IMR-90 (cell line): ENCODE data around the gene TTC5. TPM values are rescaled to one million over a fixed set of nuclear protein-coding genes. Genes with fewer than 3 reads are reported as not detected.

Source experiments
- ATAC-seq: fragments of 200-7000 bp; cut with Tn5 transposase; 2 replicates; pipeline ENCODE4 v1.9.1; 2020; ENCODE audit warnings: low read depth, mild to moderate bottlenecking, moderate library complexity
- BruUV-seq: library from RNA; stranded (reverse); fragments of 400-500 nt; replicated peaks from 2 replicates; lab custom pipeline; 2021; lab: Mats Ljungman, UMichigan
- CTCF ChIA-PET: fragments of 300-600 bp; formaldehyde crosslinking; extraction: SDS; loops from one replicate; lab custom pipeline; 2021; ENCODE audit warnings: antibody characterized with exemption; lab: Yijun Ruan, JAX
- POLR2A ChIA-PET: fragments of 300-600 bp; sonication (Branson Sonifier 250); formaldehyde crosslinking; loops from one replicate; lab custom pipeline; 2022; ENCODE audit warnings: antibody characterized with exemption; ENCODE audit not compliant: unreplicated experiment; lab: Charles Lee
- DNase-seq: peaks from one replicate; pipeline ENCODE4 v3.0.0; 2013
- H2AFZ ChIP-seq: replicated peaks from 2 replicates; pipeline ENCODE3; 2013; ENCODE audit warnings: low read length, mild to moderate bottlenecking; ENCODE audit not compliant: poor library complexity
- H2AK5ac ChIP-seq: 2 replicates; pipeline ENCODE4 v1.6.1; 2013; ENCODE audit warnings: low read depth, low read length, inconsistent platforms
- H2AK9ac ChIP-seq: replicated peaks from 2 replicates; pipeline ENCODE3; 2013; ENCODE audit warnings: mild to moderate bottlenecking, low read depth, low read length, moderate library complexity; ENCODE audit not compliant: poor library complexity
- H2BK120ac ChIP-seq: 2 replicates; pipeline ENCODE4 v1.6.1; 2013; ENCODE audit warnings: low read depth, low read length, inconsistent platforms
- H2BK15ac ChIP-seq: 3 replicates; pipeline ENCODE4 v1.6.1; 2013; ENCODE audit warnings: low read depth, low read length, inconsistent platforms
- H2BK20ac ChIP-seq: 2 replicates; pipeline ENCODE4 v1.6.1; 2013; ENCODE audit warnings: low read depth, mild to moderate bottlenecking, inconsistent platforms, low read length, moderate library complexity
- H2BK5ac ChIP-seq: 2 replicates; pipeline ENCODE4 v1.6.1; 2013; ENCODE audit warnings: mild to moderate bottlenecking, low read depth, low read length, inconsistent platforms; ENCODE audit not compliant: poor library complexity, severe bottlenecking
- H3K14ac ChIP-seq: replicated peaks from 2 replicates; pipeline ENCODE4 v1.6.1; 2013; ENCODE audit warnings: low read depth, low read length, inconsistent platforms
- H3K18ac ChIP-seq: 2 replicates; pipeline ENCODE4 v1.6.1; 2013; ENCODE audit warnings: low read depth, low read length, control low read depth
- H3K23ac ChIP-seq: 2 replicates; pipeline ENCODE4 v1.6.1; 2013; ENCODE audit warnings: low read depth, low read length, inconsistent platforms
- H3K27ac ChIP-seq: 2 replicates; pipeline ENCODE4 v1.5.1; 2013; ENCODE audit warnings: mild to moderate bottlenecking, control low read depth, low read length; ENCODE audit not compliant: insufficient read depth
- H3K27me3 ChIP-seq: 2 replicates; pipeline ENCODE4 v1.6.1; 2013; ENCODE audit warnings: low read length; ENCODE audit not compliant: control insufficient read depth, insufficient read depth
- H3K36me3 ChIP-seq: 2 replicates; pipeline ENCODE4 v1.6.1; 2013; ENCODE audit warnings: low read length, mixed read lengths; ENCODE audit not compliant: control insufficient read depth, insufficient read depth
- H3K4ac ChIP-seq: 2 replicates; pipeline ENCODE4 v1.6.1; 2013; ENCODE audit warnings: low read depth, low read length, inconsistent platforms
- H3K4me1 ChIP-seq: 2 replicates; pipeline ENCODE4 v1.6.1; 2013; ENCODE audit warnings: low read length, mixed read lengths; ENCODE audit not compliant: control insufficient read depth, insufficient read depth
- H3K4me2 ChIP-seq: 2 replicates; pipeline ENCODE4 v1.6.1; 2013; ENCODE audit warnings: low read depth, mild to moderate bottlenecking, control low read depth, low read length, moderate library complexity
- H3K4me3 ChIP-seq: 2 replicates; pipeline ENCODE4 v1.5.1; 2013; ENCODE audit warnings: low read depth, mild to moderate bottlenecking, control low read depth, low read length, moderate library complexity; ENCODE audit not compliant: insufficient read depth
- H3K56ac ChIP-seq: 2 replicates; pipeline ENCODE4 v1.6.1; 2013; ENCODE audit warnings: low read length, inconsistent platforms; ENCODE audit not compliant: insufficient read depth; ENCODE audit errors: extremely low read depth
- H3K79me1 ChIP-seq, 2 experiments: 2 replicates each; pipeline ENCODE4 v1.6.1; 2013; ENCODE audit warnings: low read length in 2 of 2, inconsistent platforms in 1 of 2, low read depth in 1 of 2
- H3K9ac ChIP-seq: 2 replicates; pipeline ENCODE4 v1.6.1; 2013; ENCODE audit warnings: low read depth, low read length, control low read depth
- H3K9me1 ChIP-seq: 2 replicates; pipeline ENCODE4 v1.6.1; 2013; ENCODE audit warnings: low read length, inconsistent platforms; ENCODE audit not compliant: insufficient read depth
- H3K9me3 ChIP-seq: 2 replicates; pipeline ENCODE4 v1.6.1; 2013; ENCODE audit warnings: low read length; ENCODE audit not compliant: control insufficient read depth, insufficient read depth
- H4K20me1 ChIP-seq: 2 replicates; pipeline ENCODE4 v1.6.1; 2013; ENCODE audit warnings: low read length, inconsistent platforms; ENCODE audit not compliant: insufficient read depth
- H4K5ac ChIP-seq: 2 replicates; pipeline ENCODE4 v1.6.1; 2013; ENCODE audit warnings: mild to moderate bottlenecking, low read depth, low read length, control low read depth
- H4K8ac ChIP-seq, 2 experiments: 2 replicates each; pipeline ENCODE4 v1.6.1; 2013; ENCODE audit warnings: low read depth in 2 of 2, low read length in 2 of 2, control low read depth in 1 of 2, inconsistent platforms in 1 of 2
- H4K91ac ChIP-seq: 2 replicates; pipeline ENCODE4 v1.6.1; 2013; ENCODE audit warnings: low read depth, low read length, inconsistent platforms; ENCODE audit not compliant: insufficient read depth
- CEBPB ChIP-seq: IDR thresholded peaks from 2 replicates; pipeline ENCODE4 v1.6.1; 2012; ENCODE audit warnings: low read depth, low read length, improper control_type of control experiment
- MAFK ChIP-seq: IDR thresholded peaks from 2 replicates; pipeline ENCODE4 v1.6.1; 2012; ENCODE audit warnings: low read depth, low read length, improper control_type of control experiment
- MXI1 ChIP-seq: IDR thresholded peaks from 2 replicates; pipeline ENCODE4 v1.6.1; 2012; ENCODE audit warnings: low read depth, mild to moderate bottlenecking, low read length, moderate library complexity, borderline replicate concordance
- WGBS, 2 experiments: methylation state at CpG; one replicate each; pipeline versions ENCODE4 v1.1.5 to v1.1.7; 2013; ENCODE audit warnings: missing lambda C conversion rate in 2 of 2; ENCODE audit not compliant: insufficient read length in 1 of 2; ENCODE audit errors: extremely low coverage in 2 of 2; 5-methylcytosine and 5-hydroxymethylcytosine counted together
- dilution Hi-C: fragments of 300-500 bp; cut with HindIII; formaldehyde crosslinking; loops from one replicate; pipeline ENCODE4 v1.14.3; 2018; ENCODE audit warnings: low sequenced_read_pairs; ENCODE audit not compliant: unreplicated experiment
- in situ Hi-C: fragments of 300-500 bp; cut with MboI; formaldehyde crosslinking; loops from 3 replicates; pipeline ENCODE4 v1.14.3; 2019; ENCODE audit warnings: low sequenced_read_pairs, inconsistent platforms, mixed read lengths
- intact Hi-C: fragments of 100-400 bp; cut with micrococcal nuclease; formaldehyde crosslinking; loops from 2 replicates; pipeline ENCODE4 v1.10.0; 2022
- polyA plus RNA-seq, 3 experiments: library from polyadenylated mRNA; depleted of rRNA; stranded (reverse); fragments of >200 nt; gene quantifications; 2 replicates each; pipeline ENCODE4 v1.2.3, GENCODE V29; 2012; ENCODE audit warnings: low replicate concordance in 1 of 3
- total RNA-seq: library from RNA; depleted of rRNA; stranded (reverse); fragments of >200 nt; gene quantifications from 2 replicates; pipeline ENCODE4 v1.2.3, GENCODE V29; 2012
- TF ChIP-seq, protein P1 (sequence below): conservative IDR thresholded peaks from 2 replicates; pipeline ENCODE4 v1.5.1; 2012; ENCODE audit warnings: mild to moderate bottlenecking, low read depth, low read length, improper control_type of control experiment

The TTC5 gene
- total and polyA plus RNA-seq, 2 of the 4 experiments (the other 2 are of a cell fraction) = 9.8 to 29.4 TPM

DNA sequence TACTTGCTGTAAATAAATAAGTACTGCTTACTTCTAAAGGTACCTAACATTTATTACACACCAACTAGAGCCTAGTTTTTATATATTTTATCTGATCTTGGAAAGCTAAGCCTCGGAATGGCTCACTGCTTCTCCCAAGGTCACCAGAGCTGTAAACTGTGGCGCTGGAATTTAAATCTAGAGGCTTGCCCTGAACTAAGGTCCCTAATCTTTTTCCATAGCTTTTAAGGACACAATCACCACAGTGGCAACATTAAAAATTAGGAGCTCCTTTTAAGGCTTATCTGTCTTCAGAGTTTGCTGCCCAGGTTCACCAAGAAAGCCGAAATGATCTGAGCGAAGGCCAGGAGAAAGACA, 26.7 kb upstream of the TTC5 start:
- peak overlapping the region; percentile 89 for H3K56ac ChIP-seq
- peak overlapping the region; percentile 63 for H3K14ac ChIP-seq
- intact Hi-C loops (no loop called here), dilution Hi-C loops (no loop called here), in situ Hi-C loops (loop anchor here (25.0 kb wide), 2 partner anchors 655 to 755 kb away; partner anchors contain the start of genes METTL17, SLC39A2 and ZNF219)
- peak overlapping the region; percentile 4 for H2AK9ac ChIP-seq
- peak overlapping the region; percentile 64 for H3K4ac ChIP-seq
- POLR2A ChIA-PET = interaction anchor here (0.5 to 0.6 kb wide), 2 partner anchors 10 to 765 kb away, joined by 3 read pairs; no protein-coding TSS in a partner anchor
- H3K18ac ChIP-seq = no peak overlapping the region
- CTCF ChIA-PET = interaction anchor here (0.6 to 2.3 kb wide), 2 partner anchors 10 to 11 kb away, joined by 3 to 5 read pairs; partner anchors contain the start of gene PARP2
- H4K8ac ChIP-seq = peak overlapping the region; percentile 1 to 76; a peak in 2 of 4 replicates
- H3K79me1 ChIP-seq = peaks cover 0 to 15% of the 10 kb centered on the region in 2 experiments; a peak in 2 of 4 replicates
- DNase-seq = no peak
- no peak overlapping the region for H2BK20ac ChIP-seq
- peak overlapping the region; percentile 58 for H3K27ac ChIP-seq
- peak overlapping the region; percentile 2 for H3K23ac ChIP-seq
- ATAC-seq = peak; percentile 25; the same call in 1 of the 2 replicates
- H3K4me1 ChIP-seq = no peaks in the 10 kb centered on the region
- H3K9me3 ChIP-seq = no peaks in the 10 kb centered on the region
- no peaks in the 10 kb centered on the region for H3K9me1 ChIP-seq
- H3K9ac ChIP-seq = peak overlapping the region; percentile 80
- H2BK120ac ChIP-seq = no peak overlapping the region
- peak overlapping the region; percentile 5; the same call in 1 of the 2 replicates for H4K91ac ChIP-seq
- H3K4me3 ChIP-seq = peak overlapping the region; percentile 76
- no peak overlapping the region for H2BK5ac ChIP-seq
- 0% methylated on average over 2 of the region's 4 CpGs; no CpG with 5 or more reads in 1 of the 2 experiments for WGBS, 2 experiments
- H3K4me2 ChIP-seq = peak overlapping the region; percentile 78
- H2AFZ ChIP-seq = no peak overlapping the region
- H2BK15ac ChIP-seq = no peak overlapping the region; the same call in 2 of the 3 replicates
- H3K27me3 ChIP-seq = no peaks in the 10 kb centered on the region
- peaks cover 1% of the 10 kb centered on the region; the same call in 1 of the 2 replicates for H3K36me3 ChIP-seq
- no peaks in the 10 kb centered on the region for H4K20me1 ChIP-seq
- H4K5ac ChIP-seq = no peak overlapping the region
- peak overlapping the region; percentile 29; the same call in 1 of the 2 replicates for H2AK5ac ChIP-seq
- BruUV-seq = no TSS peak
- TF ChIP-seq CEBPB (no peak), MAFK (no peak), MXI1 (no peak)
- TF ChIP-seq, protein P1, sequence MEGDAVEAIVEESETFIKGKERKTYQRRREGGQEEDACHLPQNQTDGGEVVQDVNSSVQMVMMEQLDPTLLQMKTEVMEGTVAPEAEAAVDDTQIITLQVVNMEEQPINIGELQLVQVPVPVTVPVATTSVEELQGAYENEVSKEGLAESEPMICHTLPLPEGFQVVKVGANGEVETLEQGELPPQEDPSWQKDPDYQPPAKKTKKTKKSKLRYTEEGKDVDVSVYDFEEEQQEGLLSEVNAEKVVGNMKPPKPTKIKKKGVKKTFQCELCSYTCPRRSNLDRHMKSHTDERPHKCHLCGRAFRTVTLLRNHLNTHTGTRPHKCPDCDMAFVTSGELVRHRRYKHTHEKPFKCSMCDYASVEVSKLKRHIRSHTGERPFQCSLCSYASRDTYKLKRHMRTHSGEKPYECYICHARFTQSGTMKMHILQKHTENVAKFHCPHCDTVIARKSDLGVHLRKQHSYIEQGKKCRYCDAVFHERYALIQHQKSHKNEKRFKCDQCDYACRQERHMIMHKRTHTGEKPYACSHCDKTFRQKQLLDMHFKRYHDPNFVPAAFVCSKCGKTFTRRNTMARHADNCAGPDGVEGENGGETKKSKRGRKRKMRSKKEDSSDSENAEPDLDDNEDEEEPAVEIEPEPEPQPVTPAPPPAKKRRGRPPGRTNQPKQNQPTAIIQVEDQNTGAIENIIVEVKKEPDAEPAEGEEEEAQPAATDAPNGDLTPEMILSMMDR = no peak
